NCI-H1105 treated with DMSO at 0.1 percent for 48 hours (cell line): ENCODE data around the gene CDC42BPA.
"Not testable (repeated sequence)": the region's sequence is repeated elsewhere in the genome, so short reads cannot be mapped to it uniquely, and the experiment has no call there.

Experiments used
- DNase-seq: peaks from one replicate; lab custom pipeline; 2025; lab: John Stamatoyannopoulos, UW

CDC42BPA gene

GRCh38 chr1:226960944-226961765 is 357.1 kb downstream of the CDC42BPA start:
- no peak for DNase-seq

- DNase-seq, result no peak
Measured at GRCh38 chr1:226960256-226960655, 358.0 kb downstream of the CDC42BPA start.

- no peak for DNase-seq
Measured at GRCh38 chr1:226958300-226958699, 360.0 kb downstream of the CDC42BPA start.

GRCh38 chr1:226957714-226958113 is 360.6 kb downstream of the CDC42BPA start:
- no peak for DNase-seq

GRCh38 chr1:226956942-226957713 is 361.2 kb downstream of the CDC42BPA start:
- DNase-seq, result no peak

- DNase-seq, result not testable (repeated sequence)
Measured at GRCh38 chr1:226955857-226956256, 362.4 kb downstream of the CDC42BPA start.

- DNase-seq, result no peak
Measured at GRCh38 chr1:226954777-226955176, 363.5 kb downstream of the CDC42BPA start.

- DNase-seq, result no peak
Measured at GRCh38 chr1:226954337-226954736, 364.0 kb downstream of the CDC42BPA start.

GRCh38 chr1:226953175-226953800 is 365.0 kb downstream of the CDC42BPA start:
- no peak for DNase-seq

GRCh38 chr1:226952118-226952441 is 366.2 kb downstream of the CDC42BPA start:
- no peak for DNase-seq

GRCh38 chr1:226951286-226952117 is 366.8 kb downstream of the CDC42BPA start:
- no peak for DNase-seq

- no peak for DNase-seq
Measured at GRCh38 chr1:226950871-226951270, 367.4 kb downstream of the CDC42BPA start.

GRCh38 chr1:226950316-226950715 is 368.0 kb downstream of the CDC42BPA start:
- no peak for DNase-seq

GRCh38 chr1:226949401-226949800 is 368.9 kb downstream of the CDC42BPA start:
- DNase-seq, result no peak

- DNase-seq, result no peak
Measured at GRCh38 chr1:226948996-226949395, 369.3 kb downstream of the CDC42BPA start.

GRCh38 chr1:226948480-226948879 is 369.8 kb downstream of the CDC42BPA start:
- DNase-seq, result no peak

- no peak for DNase-seq
Measured at GRCh38 chr1:226948051-226948450, 370.2 kb downstream of the CDC42BPA start.

GRCh38 chr1:226946841-226947240 is 371.5 kb downstream of the CDC42BPA start:
- no peak for DNase-seq

- DNase-seq, result no peak
Measured at GRCh38 chr1:226946285-226946684, 372.0 kb downstream of the CDC42BPA start.

GRCh38 chr1:226945858-226946245 is 372.4 kb downstream of the CDC42BPA start:
- no peak for DNase-seq

GRCh38 chr1:226945106-226945857 is 373.0 kb downstream of the CDC42BPA start:
- no peak for DNase-seq
